Uterus (tissue), 2 donors: ENCODE results near the gene MIPOL1.

ENCODE experiments used
- POLR2A ChIP-seq, 2 donors: fragments of 450-650 bp; IDR thresholded peaks; one replicate each; pipeline ENCODE4 v1.6.1; 2016; ENCODE audit warnings: antibody characterized with exemption in 2 of 2, mild to moderate bottlenecking in 1 of 2, moderate library complexity in 1 of 2
- TF ChIP-seq, protein P1 (sequence below), 4 experiments: fragments of 200-600 bp in 2 of 4; fragments of 450-650 bp in 2 of 4; sonication (generic) in 2 of 4; IDR thresholded peaks; one replicate each; pipeline ENCODE4 v1.5.1; 2016 to 2019; ENCODE audit warnings: antibody characterized with exemption in 4 of 4, mild to moderate bottlenecking in 2 of 4, moderate library complexity in 1 of 4

DNA sequence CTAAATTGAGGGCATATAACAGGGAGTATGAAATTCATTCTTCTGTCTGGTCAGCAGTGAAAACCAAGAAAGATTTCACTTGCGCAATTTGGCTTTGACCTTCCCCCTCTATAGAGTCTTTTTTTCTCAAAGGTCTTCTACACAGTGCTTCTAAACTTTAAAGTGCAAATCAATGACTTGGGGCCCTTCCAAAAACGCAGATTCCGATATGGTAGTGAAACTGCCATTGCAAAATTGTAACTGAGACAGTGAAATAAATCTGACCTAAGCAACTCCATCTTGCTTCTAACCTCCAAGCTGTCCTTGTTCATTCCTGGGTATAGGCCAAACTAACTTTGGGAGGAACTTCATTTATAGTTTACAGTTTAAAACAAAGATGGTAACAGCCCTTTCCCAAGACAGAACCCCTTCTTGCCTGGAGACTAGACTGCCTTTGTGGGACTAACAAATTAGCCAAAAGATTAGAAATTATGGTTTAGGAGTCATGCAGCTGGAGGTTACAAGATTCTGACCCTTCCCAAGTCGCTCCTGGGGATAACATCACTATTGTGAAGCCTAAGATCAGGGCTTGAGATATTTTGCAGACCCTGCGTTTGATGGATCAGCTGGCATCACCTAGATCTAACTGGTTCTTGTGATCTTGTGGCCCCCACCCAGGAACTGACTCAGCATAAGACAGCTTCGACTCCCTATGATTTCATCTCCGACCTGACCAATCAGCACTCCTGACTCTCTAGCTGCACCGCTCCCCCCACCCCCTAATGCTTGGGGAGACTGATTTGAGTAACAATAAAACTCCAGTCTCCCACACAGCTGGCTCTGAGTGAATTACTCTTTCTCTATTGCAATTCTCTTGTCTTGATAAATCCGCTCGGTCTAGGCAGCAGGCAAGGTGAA lies 30.3 kb upstream of the MIPOL1 start:
- TF ChIP-seq, protein P1, sequence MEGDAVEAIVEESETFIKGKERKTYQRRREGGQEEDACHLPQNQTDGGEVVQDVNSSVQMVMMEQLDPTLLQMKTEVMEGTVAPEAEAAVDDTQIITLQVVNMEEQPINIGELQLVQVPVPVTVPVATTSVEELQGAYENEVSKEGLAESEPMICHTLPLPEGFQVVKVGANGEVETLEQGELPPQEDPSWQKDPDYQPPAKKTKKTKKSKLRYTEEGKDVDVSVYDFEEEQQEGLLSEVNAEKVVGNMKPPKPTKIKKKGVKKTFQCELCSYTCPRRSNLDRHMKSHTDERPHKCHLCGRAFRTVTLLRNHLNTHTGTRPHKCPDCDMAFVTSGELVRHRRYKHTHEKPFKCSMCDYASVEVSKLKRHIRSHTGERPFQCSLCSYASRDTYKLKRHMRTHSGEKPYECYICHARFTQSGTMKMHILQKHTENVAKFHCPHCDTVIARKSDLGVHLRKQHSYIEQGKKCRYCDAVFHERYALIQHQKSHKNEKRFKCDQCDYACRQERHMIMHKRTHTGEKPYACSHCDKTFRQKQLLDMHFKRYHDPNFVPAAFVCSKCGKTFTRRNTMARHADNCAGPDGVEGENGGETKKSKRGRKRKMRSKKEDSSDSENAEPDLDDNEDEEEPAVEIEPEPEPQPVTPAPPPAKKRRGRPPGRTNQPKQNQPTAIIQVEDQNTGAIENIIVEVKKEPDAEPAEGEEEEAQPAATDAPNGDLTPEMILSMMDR (IDR thresholded peaks at IDR 0.05), result no peak
- TF ChIP-seq POLR2A (IDR thresholded peaks at IDR 0.05), result no peak
